Posterior vena cava (tissue), 2 donors: ENCODE measurements around the gene ALLC. TPM values are rescaled to one million over a fixed set of nuclear protein-coding genes. Genes with fewer than 3 reads are reported as not detected.

Experiments
- DNase-seq: peaks from one replicate; pipeline ENCODE4 v3.0.0-alpha.2; 2020; ENCODE audit warnings: low spot score
- intact Hi-C, 2 donors: fragments of 100-400 bp; cut with DNase I; formaldehyde crosslinking; loops; one replicate each; pipeline versions ENCODE4 v1.14.1 to v1.14.2; 2022 to 2023
- total RNA-seq, 2 donors: library from RNA; stranded (reverse); fragmentation: NEBNext Ultra II Directional; extraction: Animal tissue kit (Norgen Biotek cat#: 25700); gene quantifications; one replicate each; pipeline ENCODE4 v1.2.1, GENCODE V29; 2021
- donor health status: DM: yes; HTN: yes; CAD: no.
- donor health status: DM: yes; HTN: yes; CAD: no.

Gene ALLC
- total RNA-seq, 2 donors from 2014 or later, result not detected

- DNase-seq, result no peak
- intact Hi-C loops, result no loop called here
These were observed 72.6 kb downstream of the ALLC start for GRCh38 chr2:3730646-3731045.

- intact Hi-C loops, result no loop called here
- DNase-seq, result no peak
These were observed 73.8 kb downstream of the ALLC start for GRCh38 chr2:3731829-3732228.

- intact Hi-C loops, result no loop called here
- no peak for DNase-seq
These were observed 78.1 kb downstream of the ALLC start for GRCh38 chr2:3736112-3736511.

GRCh38 chr2:3737128-3737527 lies 79.1 kb downstream of the ALLC start:
- no peak for DNase-seq
- intact Hi-C loops, result no loop called here

- intact Hi-C loops, result no loop called here
- DNase-seq, result no peak
These were observed 80.5 kb downstream of the ALLC start for GRCh38 chr2:3738454-3738853.

GRCh38 chr2:3739313-3739712 lies 81.3 kb downstream of the ALLC start:
- DNase-seq, result no peak
- intact Hi-C loops, result no loop called here

GRCh38 chr2:3741396-3741795 lies 83.4 kb downstream of the ALLC start:
- intact Hi-C loops, result no loop called here
- no peak for DNase-seq

GRCh38 chr2:3741867-3742602 lies 84.0 kb downstream of the ALLC start:
- intact Hi-C loops, result no loop called here
- DNase-seq, result no peak

- DNase-seq, result no peak
- intact Hi-C loops, result no loop called here
These were observed 84.9 kb downstream of the ALLC start for GRCh38 chr2:3742743-3743508.

- no peak for DNase-seq
- intact Hi-C loops, result no loop called here
These were observed 86.1 kb downstream of the ALLC start for GRCh38 chr2:3743951-3744555.

- no peak for DNase-seq
- intact Hi-C loops, result no loop called here
These were observed 87.9 kb downstream of the ALLC start for GRCh38 chr2:3745920-3746319.

- intact Hi-C loops, result no loop called here
- DNase-seq, result no peak
These were observed 89.1 kb downstream of the ALLC start for GRCh38 chr2:3747032-3747654.

GRCh38 chr2:3747826-3748225 lies 89.8 kb downstream of the ALLC start:
- DNase-seq, result no peak
- intact Hi-C loops, result no loop called here

GRCh38 chr2:3749201-3749600 lies 91.2 kb downstream of the ALLC start:
- no peak for DNase-seq
- intact Hi-C loops, result no loop called here

GRCh38 chr2:3751251-3751650 lies 93.3 kb downstream of the ALLC start:
- intact Hi-C loops, result no loop called here
- DNase-seq, result no peak

- DNase-seq, result no peak
- intact Hi-C loops, result no loop called here
These were observed 93.8 kb downstream of the ALLC start for GRCh38 chr2:3751806-3752205.
